Measurements from ENCODE around the gene CAMK2D. TPM values are rescaled to one million over a fixed set of nuclear protein-coding genes. Genes with fewer than 3 reads are reported as not detected.

CAMK2D gene
- total RNA-seq, 1 donor = 207 TPM

DNA sequence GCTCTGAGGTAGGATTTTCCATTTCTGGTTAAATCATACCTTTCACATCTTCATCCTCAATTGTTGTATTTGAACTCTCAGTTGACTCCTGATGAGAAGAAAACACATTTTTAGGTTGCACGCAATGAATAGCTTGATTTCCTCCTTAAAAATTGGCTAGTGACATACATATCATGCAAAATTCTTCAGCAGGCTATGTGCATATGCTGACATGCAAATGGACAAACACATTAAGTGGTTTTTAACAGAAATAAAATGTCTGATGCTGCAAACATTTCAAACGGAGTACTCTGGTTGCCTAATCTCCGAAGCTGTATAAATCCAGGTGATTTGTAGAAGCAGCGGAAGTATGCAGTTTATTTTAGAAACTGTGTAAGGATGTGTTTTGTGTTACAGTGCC, 261.1 kb downstream of the CAMK2D start:
- no peaks in the 10 kb centered on the region for H4K20me1 ChIP-seq (ENCODE audit: insufficient read depth, low read length)
- peaks cover 45% of the 10 kb centered on the region for H3K36me3 ChIP-seq (ENCODE audit: insufficient read depth, low read length)
- peaks cover 2% of the 10 kb centered on the region for H3K79me2 ChIP-seq (ENCODE audit: insufficient read depth, low read length)
- H3K27me3 ChIP-seq (ENCODE audit: insufficient read depth, low read length) = no peaks in the 10 kb centered on the region
- peaks cover 5% of the 10 kb centered on the region for H3K4me1 ChIP-seq (ENCODE audit: insufficient read depth, low read length)
- no peak for TF ChIP-seq CTCF (IDR thresholded peaks at IDR 0.05; ENCODE audit: extremely low read depth, low read depth, low read length)
- no peaks in the 10 kb centered on the region for H3K9me3 ChIP-seq (ENCODE audit: low read depth, low read length)
- H3K27ac ChIP-seq (ENCODE audit: low read depth, low read length) = no peak overlapping the region
- no peak overlapping the region for H3K4me3 ChIP-seq (ENCODE audit: insufficient read depth, low read length)
- H2AFZ ChIP-seq (ENCODE audit: low read length) = no peak overlapping the region
- DNase-seq (ENCODE audit: insufficient read length, low spot score, missing footprints) = no peak
- no peak overlapping the region for H3K4me2 ChIP-seq (ENCODE audit: insufficient read depth, low read length)

- H2AFZ ChIP-seq (ENCODE audit: low read length) = no peak overlapping the region
- no peak overlapping the region for H3K4me2 ChIP-seq (ENCODE audit: insufficient read depth, low read length)
- no peaks in the 10 kb centered on the region for H4K20me1 ChIP-seq (ENCODE audit: insufficient read depth, low read length)
- no peaks in the 10 kb centered on the region for H3K27me3 ChIP-seq (ENCODE audit: insufficient read depth, low read length)
- no peak for DNase-seq (ENCODE audit: insufficient read length, low spot score, missing footprints)
- H3K36me3 ChIP-seq (ENCODE audit: insufficient read depth, low read length) = peaks cover 42% of the 10 kb centered on the region
- H3K27ac ChIP-seq (ENCODE audit: low read depth, low read length) = no peak overlapping the region
- TF ChIP-seq CTCF (IDR thresholded peaks at IDR 0.05; ENCODE audit: extremely low read depth, low read depth, low read length) = no peak
- H3K4me1 ChIP-seq (ENCODE audit: insufficient read depth, low read length) = peaks cover 5% of the 10 kb centered on the region
- no peaks in the 10 kb centered on the region for H3K79me2 ChIP-seq (ENCODE audit: insufficient read depth, low read length)
- no peaks in the 10 kb centered on the region for H3K9me3 ChIP-seq (ENCODE audit: low read depth, low read length)
- no peak overlapping the region for H3K4me3 ChIP-seq (ENCODE audit: insufficient read depth, low read length)
Measured at GRCh38 chr4:113499696-113500095, 261.8 kb downstream of the CAMK2D start.

- Histone ChIP-seq H3K27ac (ENCODE audit: low read depth, low read length) (no peak overlapping the region), H3K9me3 (ENCODE audit: low read depth, low read length) (no peaks in the 10 kb centered on the region), H3K4me1 (ENCODE audit: insufficient read depth, low read length) (peaks cover 5% of the 10 kb centered on the region), H4K20me1 (ENCODE audit: insufficient read depth, low read length) (no peaks in the 10 kb centered on the region), H2AFZ (ENCODE audit: low read length) (no peak overlapping the region), H3K36me3 (ENCODE audit: insufficient read depth, low read length) (peaks cover 37% of the 10 kb centered on the region), H3K4me2 (ENCODE audit: insufficient read depth, low read length) (no peak overlapping the region), H3K79me2 (ENCODE audit: insufficient read depth, low read length) (no peaks in the 10 kb centered on the region), H3K27me3 (ENCODE audit: insufficient read depth, low read length) (no peaks in the 10 kb centered on the region), H3K4me3 (ENCODE audit: insufficient read depth, low read length) (no peak overlapping the region)
- TF ChIP-seq CTCF (IDR thresholded peaks at IDR 0.05; ENCODE audit: extremely low read depth, low read depth, low read length) = no peak
- no peak for DNase-seq (ENCODE audit: insufficient read length, low spot score, missing footprints)
Measured at GRCh38 chr4:113499166-113499565, 262.4 kb downstream of the CAMK2D start.

GRCh38 chr4:113497154-113497884, 264.2 kb downstream of the CAMK2D start:
- no peak overlapping the region for H3K4me2 ChIP-seq (ENCODE audit: insufficient read depth, low read length)
- no peaks in the 10 kb centered on the region for H3K9me3 ChIP-seq (ENCODE audit: low read depth, low read length)
- no peaks in the 10 kb centered on the region for H4K20me1 ChIP-seq (ENCODE audit: insufficient read depth, low read length)
- DNase-seq (ENCODE audit: insufficient read length, low spot score, missing footprints) = no peak
- TF ChIP-seq CTCF (IDR thresholded peaks at IDR 0.05; ENCODE audit: extremely low read depth, low read depth, low read length) = no peak
- H3K4me3 ChIP-seq (ENCODE audit: insufficient read depth, low read length) = no peak overlapping the region
- H3K79me2 ChIP-seq (ENCODE audit: insufficient read depth, low read length) = no peaks in the 10 kb centered on the region
- H3K27ac ChIP-seq (ENCODE audit: low read depth, low read length) = no peak overlapping the region
- H2AFZ ChIP-seq (ENCODE audit: low read length) = no peak overlapping the region
- H3K27me3 ChIP-seq (ENCODE audit: insufficient read depth, low read length) = no peaks in the 10 kb centered on the region
- H3K36me3 ChIP-seq (ENCODE audit: insufficient read depth, low read length) = peaks cover 37% of the 10 kb centered on the region
- H3K4me1 ChIP-seq (ENCODE audit: insufficient read depth, low read length) = peaks cover 5% of the 10 kb centered on the region

Measured in osteoblast (primary cell).